HepG2 (cell line): ENCODE measurements around the gene CYP11A1. TPM values are rescaled to one million over a fixed set of nuclear protein-coding genes. Genes with fewer than 3 reads are reported as not detected.
A peak's percentile ranks its signal among the peaks of the same experiment; 100 is the strongest.

Source experiments
- ELF3 ChIP-seq: IDR thresholded peaks from 2 replicates; pipeline ENCODE4 v1.6.1; 2016; ENCODE audit warnings: missing genetic modification reagents, missing compliant biosample characterization
- ERF ChIP-seq: IDR thresholded peaks from 2 replicates; pipeline ENCODE4 v1.6.1; 2018; ENCODE audit warnings: missing biosample characterization, missing genetic modification reagents
- MIER3 ChIP-seq: IDR thresholded peaks from 2 replicates; pipeline ENCODE4 v1.6.1; 2016; ENCODE audit warnings: missing compliant biosample characterization, borderline replicate concordance
- NCOA1 ChIP-seq: sonication (generic); formaldehyde crosslinking; IDR thresholded peaks from 2 replicates; pipeline ENCODE4 v1.9.0; 2021; ENCODE audit warnings: missing genetic modification reagents
- PRDM4 ChIP-seq: sonication (generic); formaldehyde crosslinking; IDR thresholded peaks from 2 replicates; pipeline ENCODE4 v1.9.0; 2021; ENCODE audit warnings: missing genetic modification reagents, borderline replicate concordance
- ZFAT ChIP-seq: sonication (generic); formaldehyde crosslinking; conservative IDR thresholded peaks from 2 replicates; pipeline ENCODE4 v1.8.1; 2023; ENCODE audit warnings: missing genetic modification reagents, inconsistent platforms
- ZNF142 ChIP-seq: sonication (generic); formaldehyde crosslinking; IDR thresholded peaks from 2 replicates; pipeline ENCODE4 v1.4.0; 2020; ENCODE audit warnings: missing genetic modification reagents
- ZNF335 ChIP-seq: sonication (generic); formaldehyde crosslinking; IDR thresholded peaks from 2 replicates; pipeline ENCODE4 v1.4.0; 2020; ENCODE audit warnings: missing genetic modification reagents
- ZNF407 ChIP-seq: sonication (generic); formaldehyde crosslinking; IDR thresholded peaks from one replicate; pipeline ENCODE4 v1.5.1; 2020; ENCODE audit warnings: mild to moderate bottlenecking, missing genetic modification reagents; ENCODE audit errors: not compliant biosample characterization
- ZNF496 ChIP-seq: sonication (generic); formaldehyde crosslinking; IDR thresholded peaks from 2 replicates; pipeline ENCODE4 v1.8.1; 2023; ENCODE audit warnings: mild to moderate bottlenecking, moderate library complexity, missing genetic modification reagents; ENCODE audit not compliant: insufficient replicate concordance
- ZNF740 ChIP-seq: sonication (generic); formaldehyde crosslinking; IDR thresholded peaks from 2 replicates; pipeline ENCODE4 v1.4.0; 2020; ENCODE audit warnings: missing genetic modification reagents
- polyA plus RNA-seq, 8 experiments: library from polyadenylated mRNA; depleted of rRNA in 3 of 8; stranded (reverse) in 7 of 8; unstranded in 1 of 8; fragments of >200 nt; fragmentation: Illumina TruSeq in 4 of 8; extraction: Trizol in 4 of 8; gene quantifications; 2 replicates each; pipeline versions ENCODE4 v1.2.1 to v1.2.3, GENCODE V29; 2011 to 2016; ENCODE audit warnings: low read depth in 4 of 8, missing spikeins in 1 of 8, mixed read lengths in 1 of 8; ENCODE audit not compliant: insufficient read depth in 1 of 8
- total RNA-seq, 5 experiments: library from RNA; depleted of rRNA; stranded (reverse); fragments of >200 nt; fragmentation: Illumina TruSeq; extraction: Trizol; gene quantifications; 2 replicates each; pipeline ENCODE4 v1.2.3, GENCODE V29; 2016; ENCODE audit warnings: low read depth in 1 of 5

Gene CYP11A1
- total and polyA plus RNA-seq, 2 of the 13 experiments (the other 11 are each of a cell fraction or from before 2014, with no cell fraction given), result 0.66 to 0.92 TPM

GRCh38 chr15:74382004-74382816 lies 14.8 kb upstream of the CYP11A1 start (continued):
- TF ChIP-seq ZNF142 (CRISPR knock-in tag) (no peak), ZNF407 (CRISPR knock-in tag) (no peak), ZFAT (CRISPR knock-in tag) (no peak), NCOA1 (CRISPR knock-in tag) (no peak), ZNF740 (CRISPR knock-in tag) (no peak), ERF (CRISPR knock-in tag) (peak; percentile 76; the same call in 1 of the 2 replicates), ELF3 (CRISPR knock-in tag) (peak; percentile 26; the same call in 1 of the 2 replicates), MIER3 (CRISPR knock-in tag) (no peak), PRDM4 (CRISPR knock-in tag) (no peak), ZNF335 (CRISPR knock-in tag) (no peak), ZNF496 (CRISPR knock-in tag) (no peak)
